ENCODE results near the gene RNF157. TPM values are rescaled to one million over a fixed set of nuclear protein-coding genes. Genes with fewer than 3 reads are reported as not detected.
"Not testable (repeated sequence)": the region's sequence is repeated elsewhere in the genome, so short reads cannot be mapped to it uniquely, and the experiment has no call there.

RNF157 gene
- total RNA-seq, 1 donor from 2014 or later = 54.0 TPM

GRCh38 chr17:76263896-76264295, 23.6 kb upstream of the RNF157 start:
- Mint-ChIP-seq H3K36me3 (ENCODE audit: low read depth) (no peaks in the 10 kb centered on the region), H3K27ac (ENCODE audit: unreplicated experiment) (no peak overlapping the region), H3K4me3 (peak overlapping the region; percentile 28), H3K4me1 (peaks cover 61% of the 10 kb centered on the region), H3K27me3 (ENCODE audit: low read depth) (no peaks in the 10 kb centered on the region), H3K9me3 (no peaks in the 10 kb centered on the region)
- no peak for DNase-seq (ENCODE audit: low read depth, low spot score)
- TF ChIP-seq CTCF (conservative IDR thresholded peaks at IDR 0.05) = no peak

DNA sequence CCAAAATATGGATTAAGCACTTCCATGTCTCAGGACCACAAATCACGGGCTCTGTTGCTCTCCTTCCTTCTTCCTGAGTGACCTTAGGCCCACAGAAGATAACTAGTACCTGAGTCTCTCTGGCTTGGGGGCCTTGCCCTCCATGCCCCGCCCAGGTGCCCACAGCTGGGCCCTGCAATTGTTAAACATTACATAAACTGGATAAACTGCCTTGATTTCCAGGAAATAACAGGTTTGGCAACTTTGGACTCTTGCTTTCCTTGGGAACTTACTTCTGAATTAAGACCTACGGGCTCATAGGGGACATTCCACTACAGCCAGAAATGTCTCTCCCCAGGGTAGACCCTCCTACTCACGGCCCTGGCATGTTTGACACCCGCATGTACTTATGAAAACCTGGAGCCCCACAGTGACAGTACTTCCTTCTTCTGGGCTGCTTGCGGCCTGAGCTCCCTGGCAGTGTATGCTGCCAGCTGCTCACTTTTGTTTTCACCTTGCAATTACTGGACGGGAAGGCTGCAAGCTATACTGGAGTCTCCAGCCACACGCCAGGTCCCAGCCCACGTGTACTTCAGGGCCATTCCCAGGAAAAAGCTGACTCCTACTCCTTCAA, 22.5 kb upstream of the RNF157 start:
- peak overlapping the region; percentile 96 for H3K27ac Mint-ChIP-seq (ENCODE audit: unreplicated experiment)
- H3K4me3 Mint-ChIP-seq = peak overlapping the region; percentile 87
- TF ChIP-seq CTCF (conservative IDR thresholded peaks at IDR 0.05) = no peak
- H3K4me1 Mint-ChIP-seq = peaks cover 62% of the 10 kb centered on the region
- H3K9me3 Mint-ChIP-seq = no peaks in the 10 kb centered on the region
- no peaks in the 10 kb centered on the region for H3K27me3 Mint-ChIP-seq (ENCODE audit: low read depth)
- no peaks in the 10 kb centered on the region for H3K36me3 Mint-ChIP-seq (ENCODE audit: low read depth)
- no peak for DNase-seq (ENCODE audit: low read depth, low spot score)

DNA sequence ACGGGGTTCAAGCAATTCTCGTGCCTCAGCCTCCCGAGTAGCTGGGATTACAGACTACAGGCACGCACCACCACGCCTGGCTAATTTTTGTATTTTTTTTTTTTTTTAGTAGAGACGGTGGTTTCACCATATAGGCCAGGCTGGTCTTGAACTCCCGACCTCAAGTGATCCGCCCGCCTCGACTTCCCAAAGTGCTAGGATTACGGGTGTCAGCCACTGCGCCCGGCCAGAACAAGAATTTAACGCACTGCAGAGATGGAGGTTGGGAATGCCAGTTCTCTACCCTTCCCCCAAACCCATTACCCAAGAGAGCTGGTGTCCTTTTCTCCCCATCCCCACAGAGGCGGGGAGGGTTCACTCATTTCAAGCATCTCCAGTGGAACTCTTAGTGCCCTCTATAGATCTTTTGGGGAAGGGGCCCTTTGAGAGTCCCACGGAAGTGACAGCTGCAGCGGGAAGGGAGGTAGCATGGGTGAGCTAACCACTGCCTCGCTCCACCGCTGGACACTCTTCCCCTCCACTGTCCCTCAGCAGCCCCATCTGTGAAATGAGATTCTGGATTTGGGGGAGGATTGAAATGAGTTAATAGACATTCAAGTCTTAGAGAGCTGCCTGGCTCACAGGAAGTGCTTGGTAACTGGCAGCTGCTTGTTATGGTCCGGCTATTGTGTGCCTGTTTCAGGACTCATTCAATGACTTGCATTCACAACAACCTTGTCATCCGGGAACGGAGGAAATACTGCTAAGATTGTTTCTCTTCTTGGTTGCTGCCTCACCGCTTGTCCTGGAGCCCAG, 21.3 kb upstream of the RNF157 start:
- TF ChIP-seq CTCF (conservative IDR thresholded peaks at IDR 0.05) = no peak
- Mint-ChIP-seq H3K36me3 (ENCODE audit: low read depth) (no peaks in the 10 kb centered on the region), H3K4me1 (peaks cover 58% of the 10 kb centered on the region), H3K27me3 (ENCODE audit: low read depth) (no peaks in the 10 kb centered on the region), H3K27ac (ENCODE audit: unreplicated experiment) (peak overlapping the region; percentile 96), H3K9me3 (peaks cover 3% of the 10 kb centered on the region), H3K4me3 (peak overlapping the region; percentile 87)
- DNase-seq (ENCODE audit: low read depth, low spot score) = no peak

GRCh38 chr17:76260669-76261068, 20.4 kb upstream of the RNF157 start:
- no peak overlapping the region for H3K27ac Mint-ChIP-seq (ENCODE audit: unreplicated experiment)
- TF ChIP-seq CTCF (conservative IDR thresholded peaks at IDR 0.05) = no peak
- peaks cover 54% of the 10 kb centered on the region for H3K4me1 Mint-ChIP-seq
- H3K36me3 Mint-ChIP-seq (ENCODE audit: low read depth) = no peaks in the 10 kb centered on the region
- peak overlapping the region; percentile 8 for H3K4me3 Mint-ChIP-seq
- H3K27me3 Mint-ChIP-seq (ENCODE audit: low read depth) = no peaks in the 10 kb centered on the region
- H3K9me3 Mint-ChIP-seq = peaks cover 3% of the 10 kb centered on the region
- no peak for DNase-seq (ENCODE audit: low read depth, low spot score)

- DNase-seq (ENCODE audit: low read depth, low spot score) = no peak
- Mint-ChIP-seq H3K9me3 (peaks cover 3% of the 10 kb centered on the region), H3K4me1 (peaks cover 54% of the 10 kb centered on the region), H3K36me3 (ENCODE audit: low read depth) (no peaks in the 10 kb centered on the region), H3K4me3 (no peak overlapping the region), H3K27me3 (ENCODE audit: low read depth) (no peaks in the 10 kb centered on the region), H3K27ac (ENCODE audit: unreplicated experiment) (no peak overlapping the region)
- no peak for TF ChIP-seq CTCF (conservative IDR thresholded peaks at IDR 0.05)
Measured at GRCh38 chr17:76260220-76260619, 19.9 kb upstream of the RNF157 start.

DNA sequence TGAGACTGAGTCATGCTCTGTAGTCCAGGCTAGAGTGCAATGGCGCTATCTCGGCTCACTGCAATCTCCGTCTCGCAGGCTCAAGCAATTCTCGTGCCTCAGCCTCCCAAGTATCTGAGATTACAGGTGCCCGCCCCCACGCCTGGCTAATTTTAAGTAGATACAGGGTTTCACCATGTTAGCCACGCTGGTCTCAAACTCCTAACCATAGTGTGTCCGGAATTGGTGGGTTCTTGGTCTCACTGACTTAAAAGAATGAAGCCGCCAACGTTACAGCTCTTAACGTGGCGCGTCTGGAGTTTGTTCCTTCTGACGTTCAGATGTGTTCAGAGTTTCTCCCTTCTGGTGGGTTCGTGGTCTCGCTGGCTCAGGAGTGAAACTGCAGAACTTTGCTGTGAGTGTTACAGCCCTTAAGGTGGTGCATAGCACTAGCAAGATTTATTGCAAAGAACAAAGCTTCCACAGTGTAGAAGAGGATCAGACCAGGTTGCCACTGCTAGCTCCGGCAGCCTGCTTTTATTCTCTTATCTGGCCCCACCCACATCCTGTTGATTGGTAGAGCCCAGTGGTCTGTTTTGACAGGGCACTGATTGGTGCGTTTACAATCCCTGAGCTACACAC, 16.2 kb upstream of the RNF157 start:
- H3K4me3 Mint-ChIP-seq; H3K9me3 Mint-ChIP-seq; H3K27me3 Mint-ChIP-seq (ENCODE audit: low read depth); H3K36me3 Mint-ChIP-seq (ENCODE audit: low read depth); DNase-seq (ENCODE audit: low read depth, low spot score): not testable (repeated sequence)
- Mint-ChIP-seq H3K27ac (ENCODE audit: unreplicated experiment) (peak overlapping the region; percentile 82), H3K4me1 (peaks cover 40% of the 10 kb centered on the region)
